22Rv1 (cell line): Measurements from ENCODE around the gene TRAP1.

Experiments used
- H3K27ac ChIP-seq: fragments of 450-650 bp; 2 replicates; pipeline ENCODE4 v1.5.1; 2017
- CTCF ChIP-seq: fragments of 450-650 bp; IDR thresholded peaks from 2 replicates; pipeline ENCODE4 v1.5.1; 2017; ENCODE audit warnings: mild to moderate bottlenecking
- ZFX ChIP-seq: fragments of 450-650 bp; IDR thresholded peaks from 2 replicates; pipeline ENCODE4 v1.6.1; 2017; ENCODE audit warnings: antibody characterized with exemption, borderline replicate concordance

The TRAP1 gene

GRCh38 chr16:3731126-3731935, 14.0 kb upstream of the TRAP1 start:
- no peak for TF ChIP-seq CTCF
- no peak for TF ChIP-seq ZFX
- no peak overlapping the region for H3K27ac ChIP-seq

GRCh38 chr16:3730161-3731125, 13.1 kb upstream of the TRAP1 start:
- no peak overlapping the region for H3K27ac ChIP-seq
- no peak for TF ChIP-seq CTCF
- TF ChIP-seq ZFX, result no peak

- H3K27ac ChIP-seq, result no peak overlapping the region
- TF ChIP-seq ZFX (no peak), CTCF (no peak)
Measured at GRCh38 chr16:3729161-3730112, 12.1 kb upstream of the TRAP1 start.

GRCh38 chr16:3728424-3729160, 11.3 kb upstream of the TRAP1 start:
- H3K27ac ChIP-seq, result no peak overlapping the region
- TF ChIP-seq ZFX (no peak), CTCF (no peak)

- TF ChIP-seq ZFX (no peak), CTCF (no peak)
- H3K27ac ChIP-seq, result no peak overlapping the region
Measured at GRCh38 chr16:3727806-3728381, 10.6 kb upstream of the TRAP1 start.
